Skin epidermis (tissue), 12 donors: ENCODE measurements around the gene NUTF2.

Experiments
- H3K27ac ChIP-seq, 21 experiments: fragments of 200-600 bp; sonication (generic) in 11 of 21; one replicate each; pipeline ENCODE4 v1.5.0; 2020; ENCODE audit warnings: mild to moderate bottlenecking in 3 of 21, inconsistent platforms in 2 of 21, moderate library complexity in 2 of 21
- H3K4me3 ChIP-seq, 7 experiments: fragments of 200-600 bp; sonication (generic) in 2 of 7; one replicate each; pipeline ENCODE4 v1.5.0; 2020; ENCODE audit warnings: inconsistent platforms in 2 of 7, mild to moderate bottlenecking in 2 of 7, moderate library complexity in 1 of 7

The NUTF2 gene

GRCh38 chr16:67878846-67879245 is 32.1 kb downstream of the NUTF2 start:
- Histone ChIP-seq H3K4me3 (no peak overlapping the region), H3K27ac (no peak overlapping the region)

GRCh38 chr16:67879462-67879861 is 32.7 kb downstream of the NUTF2 start:
- Histone ChIP-seq H3K4me3 (no peak overlapping the region), H3K27ac (no peak overlapping the region)

GRCh38 chr16:67879936-67880335 is 33.2 kb downstream of the NUTF2 start:
- no peak overlapping the region for H3K27ac ChIP-seq
- no peak overlapping the region for H3K4me3 ChIP-seq

- no peak overlapping the region for H3K27ac ChIP-seq
- H3K4me3 ChIP-seq: no peak overlapping the region
Measured at GRCh38 chr16:67880584-67880983, 33.9 kb downstream of the NUTF2 start.

- no peak overlapping the region for H3K4me3 ChIP-seq
- no peak overlapping the region for H3K27ac ChIP-seq
Measured at GRCh38 chr16:67881621-67882161, 35.0 kb downstream of the NUTF2 start.

GRCh38 chr16:67882374-67883145 is 35.8 kb downstream of the NUTF2 start:
- H3K4me3 ChIP-seq: no peak overlapping the region
- no peak overlapping the region for H3K27ac ChIP-seq

GRCh38 chr16:67883146-67883871 is 36.6 kb downstream of the NUTF2 start:
- H3K27ac ChIP-seq: no peak overlapping the region
- no peak overlapping the region for H3K4me3 ChIP-seq

- Histone ChIP-seq H3K27ac (no peak overlapping the region), H3K4me3 (no peak overlapping the region)
Measured at GRCh38 chr16:67883872-67884261, 37.1 kb downstream of the NUTF2 start.

GRCh38 chr16:67884684-67885083 is 38.0 kb downstream of the NUTF2 start, which contains the start of gene NRN1L:
NRN1L (plus strand) TSS chr16:67884885; CDS start chr16:67884904, 19 bp downstream.
- H3K27ac ChIP-seq: peak within 1 kb of the TSS in 1 of 21 experiments; percentile 26
- no peak within 1 kb of the TSS for H3K4me3 ChIP-seq

- Histone ChIP-seq H3K4me3 (no peak overlapping the region), H3K27ac (no peak overlapping the region)
Measured at GRCh38 chr16:67885545-67885944, 38.8 kb downstream of the NUTF2 start.

- no peak overlapping the region for H3K27ac ChIP-seq
- H3K4me3 ChIP-seq: no peak overlapping the region
Measured at GRCh38 chr16:67885976-67886375, 39.2 kb downstream of the NUTF2 start.

GRCh38 chr16:67886387-67886786 is 39.7 kb downstream of the NUTF2 start:
- no peak overlapping the region for H3K27ac ChIP-seq

GRCh38 chr16:67888331-67888730 is 41.6 kb downstream of the NUTF2 start:
- H3K27ac ChIP-seq: no peak overlapping the region
- H3K4me3 ChIP-seq: no peak overlapping the region

More at GRCh38 chr16:67886387-67886786, 39.7 kb downstream of the NUTF2 start:
- no peak overlapping the region for H3K4me3 ChIP-seq

- Histone ChIP-seq H3K4me3 (peak overlapping the region; percentile 21 to 97 (median 87)), H3K27ac (peak overlapping the region in 15 of 21 experiments; percentile 45 to 99 (median 95))
Measured at GRCh38 chr16:67892375-67892774, 45.6 kb downstream of the NUTF2 start.

- H3K4me3 ChIP-seq: peak within 1 kb of the TSS; percentile 66 to 97 (median 91)
- peak within 1 kb of the TSS; percentile 83 to 100 (median 95) for H3K27ac ChIP-seq
Measured at GRCh38 chr16:67892899-67893742, 46.4 kb downstream of the NUTF2 start, which contains the start of gene PSKH1. PSKH1 (plus strand) TSS chr16:67893254; CDS start chr16:67908750, 15,496 bp downstream.

- peak overlapping the region; percentile 66 to 97 (median 91) for H3K4me3 ChIP-seq
- H3K27ac ChIP-seq: peak overlapping the region; percentile 83 to 100 (median 95)
Measured at GRCh38 chr16:67893743-67894399, 47.1 kb downstream of the NUTF2 start.

- peak overlapping the region in 5 of 21 experiments; percentile 3 to 99 (median 41) for H3K27ac ChIP-seq
- no peak overlapping the region for H3K4me3 ChIP-seq
Measured at GRCh38 chr16:67897231-67897630, 50.5 kb downstream of the NUTF2 start.

- Histone ChIP-seq H3K27ac (no peak overlapping the region), H3K4me3 (no peak overlapping the region)
Measured at GRCh38 chr16:67901734-67902133, 55.0 kb downstream of the NUTF2 start.

GRCh38 chr16:67902831-67903230 is 56.1 kb downstream of the NUTF2 start:
- Histone ChIP-seq H3K4me3 (no peak overlapping the region), H3K27ac (peak overlapping the region in 4 of 21 experiments; percentile 21 to 70 (median 32))
